Tibial artery (tissue), 4 donors: ENCODE measurements around the gene ALOX12.
"Not testable (repeated sequence)": the region's sequence is repeated elsewhere in the genome, so short reads cannot be mapped to it uniquely, and the experiment has no call there.

Source experiments
- DNase-seq, 2 donors: peaks; one replicate each; pipeline ENCODE4 v3.0.0-alpha.2; 2019
- H3K27ac ChIP-seq, 2 donors: fragments of 200-600 bp; sonication (generic) in 1 of 2; 1 replicate in 1 of 2; 2 replicates in 1 of 2; pipeline ENCODE4 v1.5.1; 2018 to 2019; ENCODE audit warnings: mild to moderate bottlenecking in 1 of 2
- H3K27me3 ChIP-seq, 2 donors: fragments of 200-600 bp; sonication (generic) in 1 of 2; one replicate each; pipeline versions ENCODE4 v1.5.1 to v1.6.0; 2016 to 2019
- H3K36me3 ChIP-seq, 3 donors: fragments of 200-600 bp; sonication (generic) in 2 of 3; one replicate each; pipeline ENCODE4 v1.5.1; 2016 to 2019; ENCODE audit warnings: mild to moderate bottlenecking in 2 of 3
- H3K4me1 ChIP-seq, 4 donors: fragments of 200-600 bp; sonication (generic) in 2 of 4; 1 replicate in 3 of 4; 2 replicates in 1 of 4; pipeline ENCODE4 v1.5.1; 2016 to 2019
- H3K4me3 ChIP-seq, 2 donors: fragments of 200-600 bp; sonication (generic) in 1 of 2; 1 replicate in 1 of 2; 2 replicates in 1 of 2; pipeline ENCODE4 v1.5.1; 2018 to 2019; ENCODE audit warnings: mild to moderate bottlenecking in 2 of 2
- H3K9me3 ChIP-seq, 3 donors: fragments of 200-600 bp; sonication (generic) in 1 of 3; one replicate each; pipeline ENCODE4 v1.5.1; 2016 to 2019
- intact Hi-C: fragments of 100-400 bp; cut with DNase I; formaldehyde crosslinking; loops from one replicate; pipeline ENCODE4 v1.15.0; 2023; ENCODE audit warnings: low total_unique reads
- TF ChIP-seq, protein P1 (sequence below), 2 experiments: fragments of 200-600 bp in 1 of 2; fragments of 450-650 bp in 1 of 2; IDR thresholded peaks; one replicate each; pipeline ENCODE4 v1.5.1; 2017 to 2019; ENCODE audit warnings: antibody characterized with exemption in 2 of 2, mild to moderate bottlenecking in 1 of 2, moderate library complexity in 1 of 2

Gene ALOX12

DNA sequence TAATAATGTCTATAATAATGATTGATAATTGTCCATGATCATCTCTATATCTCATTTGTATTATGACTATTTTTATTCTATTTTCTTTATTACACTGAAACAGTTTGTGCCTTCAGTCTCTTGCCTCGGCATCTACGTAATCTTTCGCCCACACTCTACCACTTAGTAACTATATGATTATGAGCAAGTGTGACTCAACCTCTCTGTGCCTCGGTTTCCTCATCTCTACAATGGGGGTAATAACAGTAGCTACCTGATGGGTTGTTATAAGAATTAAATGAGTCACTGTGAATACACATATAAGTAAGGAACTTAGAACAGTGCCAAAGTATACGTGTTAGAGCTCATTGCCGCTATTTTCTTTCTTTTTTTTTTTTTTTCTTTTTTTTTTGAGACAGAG lies 51.7 kb downstream of the ALOX12 start:
- Histone ChIP-seq H3K4me3 (no peak overlapping the region), H3K36me3 (no peaks in the 10 kb centered on the region), H3K27me3 (peaks cover 8 to 73% of the 10 kb centered on the region in 2 donors), H3K4me1 (peaks cover 0 to 29% (median 21%) of the 10 kb centered on the region in 4 donors), H3K27ac (no peak overlapping the region), H3K9me3 (no peaks in the 10 kb centered on the region)
- intact Hi-C loops = loop anchor here (5.0 kb wide), 1 partner anchor 90 kb away; no protein-coding TSS in a partner anchor
- TF ChIP-seq, protein P1, sequence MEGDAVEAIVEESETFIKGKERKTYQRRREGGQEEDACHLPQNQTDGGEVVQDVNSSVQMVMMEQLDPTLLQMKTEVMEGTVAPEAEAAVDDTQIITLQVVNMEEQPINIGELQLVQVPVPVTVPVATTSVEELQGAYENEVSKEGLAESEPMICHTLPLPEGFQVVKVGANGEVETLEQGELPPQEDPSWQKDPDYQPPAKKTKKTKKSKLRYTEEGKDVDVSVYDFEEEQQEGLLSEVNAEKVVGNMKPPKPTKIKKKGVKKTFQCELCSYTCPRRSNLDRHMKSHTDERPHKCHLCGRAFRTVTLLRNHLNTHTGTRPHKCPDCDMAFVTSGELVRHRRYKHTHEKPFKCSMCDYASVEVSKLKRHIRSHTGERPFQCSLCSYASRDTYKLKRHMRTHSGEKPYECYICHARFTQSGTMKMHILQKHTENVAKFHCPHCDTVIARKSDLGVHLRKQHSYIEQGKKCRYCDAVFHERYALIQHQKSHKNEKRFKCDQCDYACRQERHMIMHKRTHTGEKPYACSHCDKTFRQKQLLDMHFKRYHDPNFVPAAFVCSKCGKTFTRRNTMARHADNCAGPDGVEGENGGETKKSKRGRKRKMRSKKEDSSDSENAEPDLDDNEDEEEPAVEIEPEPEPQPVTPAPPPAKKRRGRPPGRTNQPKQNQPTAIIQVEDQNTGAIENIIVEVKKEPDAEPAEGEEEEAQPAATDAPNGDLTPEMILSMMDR (IDR thresholded peaks at IDR 0.05) = no peak
- DNase-seq = no peak

DNA sequence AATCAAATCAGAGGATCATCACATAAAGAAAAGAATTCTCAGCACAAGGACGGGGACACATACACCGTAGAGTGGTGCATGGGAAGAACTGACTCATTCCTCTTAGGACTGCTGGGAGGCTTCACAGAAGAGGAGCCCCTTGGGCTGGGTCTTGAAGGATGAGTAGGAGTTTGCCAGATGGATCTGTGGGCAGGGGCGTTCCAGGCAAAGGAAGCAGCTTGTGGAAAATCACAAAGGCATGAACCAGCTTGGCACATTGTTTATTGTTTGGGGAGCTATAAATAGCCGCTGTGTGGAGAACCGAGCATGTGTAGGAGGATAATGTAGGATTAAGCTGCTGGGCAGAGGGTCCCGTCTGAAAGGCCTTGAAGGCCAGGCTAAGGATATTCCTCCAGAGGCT lies 53.1 kb downstream of the ALOX12 start:
- H3K27me3 ChIP-seq = peaks cover 4 to 68% of the 10 kb centered on the region in 2 donors
- no peaks in the 10 kb centered on the region for H3K9me3 ChIP-seq
- H3K4me1 ChIP-seq = peaks cover 0 to 15% (median 7%) of the 10 kb centered on the region in 4 donors
- no peak overlapping the region for H3K27ac ChIP-seq
- H3K4me3 ChIP-seq = no peak overlapping the region
- TF ChIP-seq, protein P1 (IDR thresholded peaks at IDR 0.05) = no peak
- no peaks in the 10 kb centered on the region for H3K36me3 ChIP-seq
- no peak for DNase-seq
- intact Hi-C loops = loop anchor here (5.0 kb wide), 1 partner anchor 88 kb away; no protein-coding TSS in a partner anchor

- DNase-seq, H3K9me3 ChIP-seq, H3K36me3 ChIP-seq, H3K27ac ChIP-seq, intact Hi-C loops, H3K4me3 ChIP-seq: not testable (repeated sequence)
- Histone ChIP-seq H3K27me3 (peaks cover 0 to 59% of the 10 kb centered on the region in 2 donors), H3K4me1 (peaks cover 0 to 14% (median 5%) of the 10 kb centered on the region in 4 donors)
Observed at GRCh38 chr17:7050583-7050982, 54.7 kb downstream of the ALOX12 start.

- H3K27me3 ChIP-seq = peaks cover 0 to 25% of the 10 kb centered on the region in 2 donors
- DNase-seq = no peak
- H3K27ac ChIP-seq = no peak overlapping the region
- no peaks in the 10 kb centered on the region for H3K4me1 ChIP-seq
- no peaks in the 10 kb centered on the region for H3K9me3 ChIP-seq
- H3K4me3 ChIP-seq = no peak overlapping the region
- H3K36me3 ChIP-seq = no peaks in the 10 kb centered on the region
- intact Hi-C loops = no loop called here
- TF ChIP-seq, protein P1 (IDR thresholded peaks at IDR 0.05) = no peak
Observed at GRCh38 chr17:7056386-7056785, 60.5 kb downstream of the ALOX12 start.

- Histone ChIP-seq H3K36me3 (no peaks in the 10 kb centered on the region), H3K4me1 (no peaks in the 10 kb centered on the region), H3K4me3 (no peak overlapping the region), H3K27me3 (peaks cover 0 to 20% of the 10 kb centered on the region in 2 donors), H3K9me3 (no peaks in the 10 kb centered on the region), H3K27ac (no peak overlapping the region)
- no peak for DNase-seq
- intact Hi-C loops = no loop called here
- TF ChIP-seq, protein P1 (IDR thresholded peaks at IDR 0.05) = no peak
Observed at GRCh38 chr17:7058831-7059447, 63.1 kb downstream of the ALOX12 start.
